SK-N-SH (cell line): ENCODE results near the gene DISP1. TPM values are rescaled to one million over a fixed set of nuclear protein-coding genes. Genes with fewer than 3 reads are reported as not detected.

Source experiments
- CTCF ChIA-PET: fragments of 300-600, 350-600 bp; formaldehyde crosslinking; extraction: SDS; loops from one replicate; lab custom pipeline; 2021; lab: Yijun Ruan, JAX
- POLR2A ChIA-PET: fragments of 350-600 bp; sonication (Branson Sonifier 250); formaldehyde crosslinking; extraction: SDS; loops from one replicate; lab custom pipeline; 2020; ENCODE audit warnings: antibody characterized with exemption, inconsistent platforms; lab: Yijun Ruan, JAX
- DNase-seq: peaks from one replicate; pipeline ENCODE4 v3.0.0; 2012
- H2AFZ ChIP-seq: fragments of 200-600 bp; sonication (generic); 2 replicates; pipeline ENCODE4 v1.8.1; 2016; ENCODE audit warnings: antibody characterized with exemption, mild to moderate bottlenecking, low read depth
- H3F3A ChIP-seq: fragments of 200-600 bp; sonication (generic); replicated peaks from 2 replicates; pipeline ENCODE3; 2016; ENCODE audit warnings: antibody characterized with exemption, mild to moderate bottlenecking; ENCODE audit not compliant: insufficient read depth
- H3K27ac ChIP-seq, 2 experiments: fragments of 200-500 bp in 1 of 2; fragments of 200-600 bp in 1 of 2; sonication (Bioruptor generic) in 1 of 2; sonication (generic), shearing (Covaris generic) in 1 of 2; 2 replicates each; pipeline versions ENCODE4 v1.5.1 to v1.6.1; 2014 to 2016; ENCODE audit warnings: low read depth in 2 of 2, inconsistent platforms in 1 of 2, low read length in 1 of 2, mild to moderate bottlenecking in 1 of 2, mixed read lengths in 1 of 2
- H3K27me3 ChIP-seq: fragments of 200-600 bp; sonication (generic), shearing (Covaris generic); 2 replicates; pipeline ENCODE4 v1.6.1; 2016; ENCODE audit warnings: mixed run types; ENCODE audit not compliant: insufficient read depth
- H3K36me3 ChIP-seq, 2 experiments: fragments of 200-500 bp in 1 of 2; fragments of 200-600 bp in 1 of 2; sonication (Bioruptor generic) in 1 of 2; sonication (generic) in 1 of 2; replicated peaks in 1 of 2; 2 replicates each; pipeline versions ENCODE3 to v1.5.1; 2014 to 2016; ENCODE audit warnings: low read length in 1 of 2, mild to moderate bottlenecking in 1 of 2; ENCODE audit not compliant: insufficient read depth in 2 of 2, control insufficient read depth in 1 of 2
- H3K4me1 ChIP-seq, 2 experiments: fragments of 200-500 bp in 1 of 2; fragments of 200-600 bp in 1 of 2; sonication (Bioruptor generic) in 1 of 2; sonication (generic), shearing (Covaris generic) in 1 of 2; 2 replicates each; pipeline versions ENCODE4 v1.5.1 to v1.6.1; 2014 to 2016; ENCODE audit warnings: low read depth in 1 of 2, low read length in 1 of 2, mixed run types in 1 of 2; ENCODE audit not compliant: insufficient read depth in 2 of 2, control insufficient read depth in 1 of 2
- H3K4me2 ChIP-seq: fragments of 200-600 bp; sonication (generic), shearing (Covaris generic); 2 replicates; pipeline ENCODE4 v1.6.1; 2017; ENCODE audit warnings: mixed run types
- H3K4me3 ChIP-seq, 2 experiments: fragments of 200-500 bp in 1 of 2; fragments of 200-600 bp in 1 of 2; sonication (Bioruptor generic) in 1 of 2; sonication (generic), shearing (Covaris generic) in 1 of 2; 2 replicates each; pipeline versions ENCODE4 v1.5.1 to v1.8.1; 2014 to 2016; ENCODE audit warnings: low read depth in 2 of 2, inconsistent platforms in 1 of 2, low read length in 1 of 2, mild to moderate bottlenecking in 1 of 2, mixed read lengths in 1 of 2, moderate library complexity in 1 of 2
- H3K79me2 ChIP-seq: fragments of 200-600 bp; sonication (generic); 2 replicates; pipeline ENCODE4 v1.8.1; 2017; ENCODE audit warnings: mild to moderate bottlenecking; ENCODE audit not compliant: insufficient read depth
- H3K9ac ChIP-seq: fragments of 200-600 bp; sonication (generic); 2 replicates; pipeline ENCODE4 v1.6.1; 2017; ENCODE audit warnings: mixed run types
- H3K9me2 ChIP-seq: fragments of 200-600 bp; sonication (generic); 2 replicates; pipeline ENCODE4 v1.6.1; 2017; ENCODE audit warnings: mixed run types
- H3K9me3 ChIP-seq: fragments of 200-600 bp; sonication (generic); 2 replicates; pipeline ENCODE4 v1.6.1; 2017; ENCODE audit warnings: mixed run types, mild to moderate bottlenecking, moderate library complexity
- H4K20me1 ChIP-seq: fragments of 200-600 bp; sonication (generic); 2 replicates; pipeline ENCODE4 v1.6.1; 2017; ENCODE audit warnings: mild to moderate bottlenecking, mixed run types; ENCODE audit not compliant: insufficient read depth
- CHD2 ChIP-seq: fragments of 150-350 bp; IDR thresholded peaks from 2 replicates; pipeline ENCODE4 v1.6.1; 2018; ENCODE audit warnings: low read length; ENCODE audit not compliant: partially characterized antibody
- CTCF ChIP-seq: fragments of 200-600 bp; sonication (generic); IDR thresholded peaks from 2 replicates; pipeline ENCODE4 v1.6.1; 2017; ENCODE audit warnings: antibody characterized with exemption, mild to moderate bottlenecking, moderate library complexity
- GABPA ChIP-seq: IDR thresholded peaks from 2 replicates; pipeline ENCODE4 v1.4.0; 2012; ENCODE audit warnings: low read depth, mild to moderate bottlenecking
- IRF3 ChIP-seq: fragments of 150-350 bp; IDR thresholded peaks from 2 replicates; pipeline ENCODE4 v1.6.1; 2016; ENCODE audit warnings: mild to moderate bottlenecking, low read depth, low read length
- MAX ChIP-seq: IDR thresholded peaks from 2 replicates; pipeline ENCODE4 v1.4.0; 2012; ENCODE audit warnings: low read depth
- MXI1 ChIP-seq: IDR thresholded peaks from 2 replicates; pipeline ENCODE4 v1.6.1; 2012; ENCODE audit warnings: mild to moderate bottlenecking, low read depth, low read length, improper control_type of control experiment
- NFIC ChIP-seq: IDR thresholded peaks from 2 replicates; pipeline ENCODE4 v1.4.0; 2012; ENCODE audit warnings: borderline replicate concordance
- REST ChIP-seq: IDR thresholded peaks from 2 replicates; pipeline ENCODE4 v1.6.1; 2012; ENCODE audit warnings: mild to moderate bottlenecking, low read depth, low read length, moderate library complexity
- SMC3 ChIP-seq: IDR thresholded peaks from 2 replicates; pipeline ENCODE4 v1.6.1; 2012; ENCODE audit warnings: low read depth, low read length, improper control_type of control experiment
- TCF12 ChIP-seq: IDR thresholded peaks from 2 replicates; pipeline ENCODE4 v1.4.0; 2012
- WGBS: methylation state at CpG from one replicate; pipeline ENCODE4 v1.1.6; 2017; ENCODE audit warnings: low lambda C conversion rate; 5-methylcytosine and 5-hydroxymethylcytosine counted together
- polyA plus RNA-seq, 3 experiments: library from polyadenylated mRNA; depleted of rRNA; stranded (reverse); fragments of >200 nt; gene quantifications; 2 replicates each; pipeline ENCODE4 v1.2.3, GENCODE V29; 2012

DISP1 gene
- polyA plus RNA-seq, 1 of the 3 experiments (the other 2 are of a cell fraction), result 4.4 TPM

GRCh38 chr1:222788402-222789156, 26.3 kb upstream of the DISP1 start:
- Histone ChIP-seq H3K27ac (no peak overlapping the region), H4K20me1 (no peaks in the 10 kb centered on the region), H3K9me2 (no peaks in the 10 kb centered on the region)
- WGBS, result 58% methylated on average over 3 of the region's 3 CpGs
- TF ChIP-seq GABPA (no peak), REST (no peak), MXI1 (no peak), MAX (no peak), CTCF (no peak), SMC3 (no peak), IRF3 (no peak), TCF12 (no peak), NFIC (no peak), CHD2 (no peak)
- TF ChIP-seq, all 33 proteins: peak for 0
- Histone ChIP-seq H3K36me3 (no peaks in the 10 kb centered on the region), H3K9ac (no peak overlapping the region), H3K4me3 (no peak overlapping the region), H3K4me2 (no peak overlapping the region), H2AFZ (no peak overlapping the region), H3K27me3 (peaks cover 6% of the 10 kb centered on the region; the same call in 1 of the 2 replicates), H3K79me2 (no peaks in the 10 kb centered on the region), H3F3A (no peaks in the 10 kb centered on the region), H3K9me3 (no peaks in the 10 kb centered on the region), H3K4me1 (no peaks in the 10 kb centered on the region; a peak in 1 of 4 replicates)
- ChIA-PET CTCF (interaction anchor here (0.6 to 3.7 kb wide), 8 partner anchors 56 to 341 kb away, joined by 3 to 13 read pairs (median 3); no protein-coding TSS in a partner anchor), POLR2A (no interaction called here)
- DNase-seq, result no peak
